Gastroesophageal sphincter (tissue), 4 donors: ENCODE data around the gene TM9SF3. TPM values are rescaled to one million over a fixed set of nuclear protein-coding genes. Genes with fewer than 3 reads are reported as not detected.

Experiments used
- ATAC-seq: fragments of 150-250 bp; one replicate; pipeline ENCODE4 v1.9.1; 2016; ENCODE audit warnings: mild to moderate bottlenecking, moderate library complexity
- H3K27ac ChIP-seq, 4 donors: fragments of 200-600 bp; sonication (generic) in 3 of 4; 1 replicate in 3 of 4; 2 replicates in 1 of 4; pipeline ENCODE4 v1.5.1; 2016 to 2019
- H3K27me3 ChIP-seq: fragments of 200-600 bp; sonication (generic); one replicate; pipeline ENCODE4 v1.5.1; 2019
- H3K36me3 ChIP-seq, 2 donors: fragments of 200-600 bp; sonication (generic); one replicate each; pipeline ENCODE4 v1.5.1; 2019; ENCODE audit warnings: control low read depth in 1 of 2
- H3K4me1 ChIP-seq, 3 donors: fragments of 200-600 bp; sonication (generic); 1 replicate in 2 of 3; 2 replicates in 1 of 3; pipeline ENCODE4 v1.5.1; 2016 to 2019; ENCODE audit warnings: control low read depth in 2 of 3
- H3K4me3 ChIP-seq, 2 donors: fragments of 200-600 bp; sonication (generic); one replicate each; pipeline ENCODE4 v1.5.1; 2019; ENCODE audit warnings: mild to moderate bottlenecking in 1 of 2, moderate library complexity in 1 of 2
- H3K9me3 ChIP-seq, 3 donors: fragments of 200-600 bp; sonication (generic); one replicate each; pipeline ENCODE4 v1.5.1; 2017 to 2019; ENCODE audit warnings: control low read depth in 2 of 3
- EP300 ChIP-seq: sonication (generic); formaldehyde crosslinking; IDR thresholded peaks from one replicate; pipeline ENCODE4 v1.6.1; 2017; ENCODE audit warnings: antibody characterized with exemption, mild to moderate bottlenecking
- POLR2A ChIP-seq, 2 donors: fragments of 450-650 bp; IDR thresholded peaks; one replicate each; pipeline ENCODE4 v1.6.1; 2017; ENCODE audit warnings: antibody characterized with exemption in 2 of 2, mild to moderate bottlenecking in 2 of 2, moderate library complexity in 1 of 2
- POLR2AphosphoS5 ChIP-seq: sonication (generic); formaldehyde crosslinking; IDR thresholded peaks from one replicate; pipeline ENCODE4 v1.6.1; 2017; ENCODE audit warnings: antibody characterized with exemption
- WGBS, 2 donors: methylation state at CpG; one replicate each; pipeline ENCODE4 v1.1.5; 2018; ENCODE audit warnings: low coverage in 1 of 2; 5-methylcytosine and 5-hydroxymethylcytosine counted together
- total RNA-seq, 4 donors: library from RNA; depleted of rRNA; stranded (reverse); fragments of >200 nt; gene quantifications; one replicate each; pipeline ENCODE4 v1.1.0, GENCODE V29; 2016
- TF ChIP-seq, protein P1 (sequence below), 4 experiments: fragments of 200-600 bp in 2 of 4; fragments of 450-650 bp in 2 of 4; sonication (generic) in 1 of 4; IDR thresholded peaks; one replicate each; pipeline ENCODE4 v1.5.1; 2017 to 2019; ENCODE audit warnings: antibody characterized with exemption in 4 of 4, mild to moderate bottlenecking in 2 of 4, moderate library complexity in 2 of 4

Gene TM9SF3
- total RNA-seq, 4 donors from 2014 or later: 88.6 to 121 (median 114) TPM

DNA sequence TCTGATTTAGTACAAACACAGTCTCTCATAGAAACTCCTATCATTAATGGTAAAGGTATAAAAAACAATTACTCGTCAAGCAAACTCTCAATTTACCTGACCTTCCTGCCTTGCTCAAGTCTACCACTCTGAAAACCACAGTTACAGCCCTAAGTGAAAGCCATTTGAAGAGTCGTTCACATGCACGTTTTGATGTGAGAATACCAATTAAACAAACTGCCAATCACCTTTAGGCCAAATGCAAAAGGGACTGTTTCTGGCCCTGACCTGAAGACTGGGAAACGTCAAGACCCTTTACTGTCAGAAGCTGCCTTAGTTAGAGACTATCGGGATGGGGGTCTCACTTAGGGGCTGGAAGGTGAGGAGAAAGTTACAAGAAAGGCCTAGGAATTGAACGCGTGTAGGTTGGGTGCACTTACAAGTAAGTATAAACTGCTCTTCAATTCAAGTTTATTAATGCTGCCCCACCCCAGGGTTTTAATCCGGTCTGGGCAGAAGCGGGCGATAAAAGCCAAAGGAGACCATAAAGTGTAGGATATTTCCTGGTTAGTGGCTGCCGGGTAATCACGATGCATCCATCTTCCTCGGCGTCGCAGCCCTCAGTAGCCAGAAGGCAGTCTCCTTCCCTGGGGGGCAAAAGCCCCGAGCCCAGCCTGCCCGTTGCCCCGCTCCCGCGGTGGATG is 935 bp downstream of the TM9SF3 start:
- peak overlapping the region; percentile 91 to 99 (median 98) for H3K27ac ChIP-seq
- H3K4me3 ChIP-seq: peak overlapping the region; percentile 88 to 98
- ATAC-seq: no peak
- 3 to 6% methylated on average over 9 to 10 of the region's 20 CpGs for WGBS, 2 donors
- peaks cover 6 to 67% (median 12%) of the 10 kb centered on the region in 3 donors for H3K4me1 ChIP-seq
- no peaks in the 10 kb centered on the region for H3K36me3 ChIP-seq
- TF ChIP-seq POLR2A (IDR thresholded peaks at IDR 0.05): no peak
- no peak for TF ChIP-seq EP300
- no peak for TF ChIP-seq POLR2AphosphoS5
- TF ChIP-seq, protein P1, sequence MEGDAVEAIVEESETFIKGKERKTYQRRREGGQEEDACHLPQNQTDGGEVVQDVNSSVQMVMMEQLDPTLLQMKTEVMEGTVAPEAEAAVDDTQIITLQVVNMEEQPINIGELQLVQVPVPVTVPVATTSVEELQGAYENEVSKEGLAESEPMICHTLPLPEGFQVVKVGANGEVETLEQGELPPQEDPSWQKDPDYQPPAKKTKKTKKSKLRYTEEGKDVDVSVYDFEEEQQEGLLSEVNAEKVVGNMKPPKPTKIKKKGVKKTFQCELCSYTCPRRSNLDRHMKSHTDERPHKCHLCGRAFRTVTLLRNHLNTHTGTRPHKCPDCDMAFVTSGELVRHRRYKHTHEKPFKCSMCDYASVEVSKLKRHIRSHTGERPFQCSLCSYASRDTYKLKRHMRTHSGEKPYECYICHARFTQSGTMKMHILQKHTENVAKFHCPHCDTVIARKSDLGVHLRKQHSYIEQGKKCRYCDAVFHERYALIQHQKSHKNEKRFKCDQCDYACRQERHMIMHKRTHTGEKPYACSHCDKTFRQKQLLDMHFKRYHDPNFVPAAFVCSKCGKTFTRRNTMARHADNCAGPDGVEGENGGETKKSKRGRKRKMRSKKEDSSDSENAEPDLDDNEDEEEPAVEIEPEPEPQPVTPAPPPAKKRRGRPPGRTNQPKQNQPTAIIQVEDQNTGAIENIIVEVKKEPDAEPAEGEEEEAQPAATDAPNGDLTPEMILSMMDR (IDR thresholded peaks at IDR 0.05): no peak
- H3K9me3 ChIP-seq: no peaks in the 10 kb centered on the region
- H3K27me3 ChIP-seq: no peaks in the 10 kb centered on the region

GRCh38 chr10:96584474-96584873 is 2.3 kb downstream of the TM9SF3 start:
- H3K4me3 ChIP-seq: no peak overlapping the region
- peaks cover 6 to 81% (median 18%) of the 10 kb centered on the region in 3 donors for H3K4me1 ChIP-seq
- H3K9me3 ChIP-seq: no peaks in the 10 kb centered on the region
- 73 to 84% methylated on average over 2 to 9 of the region's 9 CpGs for WGBS, 2 donors
- H3K36me3 ChIP-seq: no peaks in the 10 kb centered on the region
- no peak for ATAC-seq
- no peak overlapping the region for H3K27ac ChIP-seq
- TF ChIP-seq, protein P1 (IDR thresholded peaks at IDR 0.05): no peak
- no peak for TF ChIP-seq EP300
- TF ChIP-seq POLR2AphosphoS5: no peak
- TF ChIP-seq POLR2A (IDR thresholded peaks at IDR 0.05): no peak
- H3K27me3 ChIP-seq: no peaks in the 10 kb centered on the region

GRCh38 chr10:96584035-96584434 is 2.8 kb downstream of the TM9SF3 start:
- Histone ChIP-seq H3K36me3 (no peaks in the 10 kb centered on the region), H3K9me3 (no peaks in the 10 kb centered on the region), H3K4me1 (peaks cover 6 to 85% (median 18%) of the 10 kb centered on the region in 3 donors), H3K4me3 (no peak overlapping the region), H3K27ac (no peak overlapping the region), H3K27me3 (no peaks in the 10 kb centered on the region)
- 50 to 60% methylated on average over 1 of the region's 1 CpG for WGBS, 2 donors
- no peak for TF ChIP-seq POLR2AphosphoS5
- no peak for TF ChIP-seq EP300
- no peak for TF ChIP-seq POLR2A (IDR thresholded peaks at IDR 0.05)
- TF ChIP-seq, protein P1 (IDR thresholded peaks at IDR 0.05): no peak
- ATAC-seq: no peak

DNA sequence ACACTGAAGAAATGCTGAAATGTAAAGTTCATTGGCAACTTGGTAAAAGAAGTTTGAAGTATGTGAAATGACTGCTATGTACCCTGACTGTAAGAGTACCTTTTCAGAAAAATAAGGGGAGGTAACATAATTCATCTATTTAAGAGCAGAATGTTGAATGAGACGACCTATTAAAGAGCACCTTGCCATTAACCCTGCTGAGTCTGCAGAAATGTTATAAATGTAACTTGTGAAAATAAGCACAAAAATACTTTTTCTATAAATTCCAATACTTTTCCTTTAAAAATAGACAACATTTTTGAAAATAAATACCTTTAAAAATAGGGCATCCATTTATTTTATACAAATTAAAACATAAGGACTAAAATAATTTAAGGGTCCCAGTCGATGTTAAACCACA is 7.7 kb downstream of the TM9SF3 start:
- Histone ChIP-seq H3K4me1 (peaks cover 6 to 80% (median 14%) of the 10 kb centered on the region in 3 donors), H3K4me3 (no peak overlapping the region), H3K9me3 (no peaks in the 10 kb centered on the region), H3K36me3 (peaks cover 0 to 14% of the 10 kb centered on the region in 2 donors), H3K27me3 (no peaks in the 10 kb centered on the region), H3K27ac (peak overlapping the region in 1 of 4 donors; percentile 51)
- WGBS, 2 donors: 48 to 79% methylated on average over 2 of the region's 2 CpGs
- ATAC-seq: no peak
- TF ChIP-seq EP300 (no peak), POLR2A (IDR thresholded peaks at IDR 0.05) (no peak), POLR2AphosphoS5 (no peak)
- TF ChIP-seq, protein P1 (IDR thresholded peaks at IDR 0.05): no peak

- no peak overlapping the region for H3K4me3 ChIP-seq
- H3K4me1 ChIP-seq: peaks cover 6 to 76% (median 14%) of the 10 kb centered on the region in 3 donors
- no peak for ATAC-seq
- no peaks in the 10 kb centered on the region for H3K27me3 ChIP-seq
- H3K9me3 ChIP-seq: no peaks in the 10 kb centered on the region
- peaks cover 0 to 14% of the 10 kb centered on the region in 2 donors for H3K36me3 ChIP-seq
- TF ChIP-seq POLR2A (IDR thresholded peaks at IDR 0.05): no peak
- TF ChIP-seq EP300: no peak
- no peak for TF ChIP-seq POLR2AphosphoS5
- TF ChIP-seq, protein P1 (IDR thresholded peaks at IDR 0.05): no peak
- WGBS, 2 donors: 88 to 100% methylated on average over 1 to 5 of the region's 5 CpGs
- no peak overlapping the region for H3K27ac ChIP-seq
Observed at GRCh38 chr10:96578633-96579032, 8.2 kb downstream of the TM9SF3 start.
